HFF-Myc (cell line): ENCODE results near the gene DNER.

Experiments used
- DNase-seq: peaks from one replicate; pipeline ENCODE4 v3.0.0-alpha.2; 2011; ENCODE audit warnings: low read depth; ENCODE audit errors: extremely low read depth
- H3K4me3 ChIP-seq: replicated peaks from 2 replicates; pipeline ENCODE4 v1.5.1; 2011; ENCODE audit warnings: low read depth, mild to moderate bottlenecking, control low read depth, low read length
- CTCF ChIP-seq: IDR thresholded peaks from 2 replicates; pipeline ENCODE4 v1.5.1; 2012; ENCODE audit warnings: mild to moderate bottlenecking, low read depth, low read length, control low read depth; ENCODE audit errors: missing control alignments

DNER gene

GRCh38 chr2:229543176-229543873 is 171.0 kb downstream of the DNER start:
- TF ChIP-seq CTCF = no peak
- H3K4me3 ChIP-seq = no peak overlapping the region

DNA sequence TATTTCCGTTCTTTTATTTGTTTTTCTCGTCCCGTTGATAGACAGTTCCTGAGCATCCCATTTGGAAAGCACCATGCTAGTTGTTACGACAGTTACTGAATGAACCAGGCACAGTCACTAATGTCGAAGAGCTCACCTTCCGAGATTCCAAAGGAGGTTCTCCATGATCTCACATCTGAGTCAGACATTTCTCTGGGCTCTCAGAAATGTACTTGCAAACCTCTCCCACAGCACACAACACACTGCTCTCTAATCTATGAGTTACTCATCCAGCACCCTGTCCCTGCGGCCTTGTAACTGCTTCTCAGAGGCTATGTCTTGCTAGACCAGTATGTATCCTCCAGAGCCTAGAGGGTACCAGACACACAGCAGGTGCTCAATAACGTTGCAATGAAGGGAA is 174.7 kb downstream of the DNER start:
- TF ChIP-seq CTCF = no peak
- DNase-seq = no peak

More at GRCh38 chr2:229543176-229543873, 171.0 kb downstream of the DNER start:
- no peak for DNase-seq

DNA sequence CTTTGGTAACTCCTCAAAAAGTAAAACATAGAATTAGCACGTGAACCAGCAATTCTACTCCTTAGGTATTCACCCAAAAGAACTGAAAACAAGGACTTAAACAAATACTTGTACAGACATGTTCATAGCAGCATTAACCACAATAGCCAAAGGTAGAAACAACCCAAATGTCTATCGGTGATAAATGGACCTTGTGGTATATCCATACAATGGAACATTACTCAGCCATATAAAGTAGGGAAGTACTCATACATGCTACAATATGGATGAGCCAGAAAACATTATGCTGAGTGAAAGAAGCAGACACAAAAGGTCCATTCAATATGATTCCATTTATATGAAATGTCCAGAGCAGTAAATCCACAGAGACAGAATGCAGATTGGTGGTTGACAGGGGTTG is 182.8 kb downstream of the DNER start:
- H3K4me3 ChIP-seq = no peak overlapping the region
- DNase-seq = no peak
- no peak for TF ChIP-seq CTCF

More for the DNA sequence above, 174.7 kb downstream of the DNER start:
- H3K4me3 ChIP-seq = no peak overlapping the region

DNA sequence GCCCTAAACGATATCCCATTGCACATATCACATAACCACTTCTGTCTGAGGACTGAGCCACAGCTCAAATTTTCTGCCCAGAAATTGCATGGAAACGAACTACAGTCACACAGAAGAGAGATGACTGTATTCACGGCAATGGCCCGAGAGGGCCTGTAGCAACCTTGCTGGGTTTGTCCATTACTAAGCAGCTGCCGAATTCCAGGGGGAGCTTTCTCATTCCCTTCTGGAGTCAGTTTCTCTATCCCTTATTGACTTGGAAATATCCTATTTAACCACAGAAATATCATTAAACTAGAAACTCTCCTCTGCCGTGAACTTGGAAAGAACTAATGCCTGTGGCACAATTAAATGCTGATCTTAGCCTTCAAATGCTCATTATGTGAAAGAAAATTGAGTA is 183.9 kb downstream of the DNER start:
- TF ChIP-seq CTCF = no peak
- H3K4me3 ChIP-seq = no peak overlapping the region
- DNase-seq = no peak

- no peak overlapping the region for H3K4me3 ChIP-seq
- DNase-seq = no peak
- no peak for TF ChIP-seq CTCF
These were observed 185.5 kb downstream of the DNER start for GRCh38 chr2:229528846-229529245.

DNA sequence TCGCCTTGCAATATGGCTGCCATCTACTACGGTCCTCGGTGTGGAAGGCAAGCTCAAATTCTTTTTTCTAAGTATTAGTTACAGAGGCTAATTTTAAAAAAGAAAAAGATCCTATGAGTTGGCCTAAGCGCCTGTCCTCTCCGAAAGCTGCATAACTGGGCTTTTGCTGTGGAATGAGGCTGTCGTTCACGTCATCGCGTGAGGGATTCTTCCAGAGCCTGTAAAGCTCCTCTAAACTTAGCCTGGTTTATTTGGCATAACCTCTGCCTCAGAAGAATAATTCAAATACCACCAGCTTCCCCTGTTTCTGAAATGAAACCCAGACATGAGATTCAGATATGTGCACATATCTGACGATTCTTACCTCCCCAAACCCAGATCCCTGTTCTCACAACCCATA is 187.4 kb downstream of the DNER start:
- H3K4me3 ChIP-seq = no peak overlapping the region
- no peak for TF ChIP-seq CTCF

DNA sequence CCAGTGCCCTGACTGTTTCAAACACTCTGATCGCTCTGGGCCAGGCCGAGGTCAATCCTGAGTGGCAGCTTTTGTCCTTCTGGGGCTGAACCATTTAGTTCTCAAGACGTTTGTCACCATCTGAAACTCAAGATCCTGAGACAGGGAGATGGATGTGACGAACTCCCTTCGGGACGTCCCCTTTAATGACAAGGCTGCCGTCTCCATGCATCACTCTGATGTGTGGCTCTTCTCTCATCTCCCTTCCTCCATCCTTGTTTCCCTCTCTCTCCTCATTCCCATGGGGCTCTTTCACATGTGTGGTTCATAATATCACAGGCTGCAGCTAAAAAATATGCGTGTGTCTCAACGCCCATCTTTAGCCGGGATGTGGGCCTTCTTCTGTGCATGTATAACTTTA is 189.6 kb downstream of the DNER start:
- no peak for TF ChIP-seq CTCF
- no peak for DNase-seq
- H3K4me3 ChIP-seq = no peak overlapping the region

More for the DNA sequence above, 187.4 kb downstream of the DNER start:
- no peak for DNase-seq
